Activated CD8-positive, alpha-beta memory T cell treated with anti-CD3 and anti-CD28 coated beads, Interleukin-2, amount 10 ng/mL, durations not matched to agents 7 days and 5 days (primary cell): ENCODE data around the gene UNC13C. TPM values are rescaled to one million over a fixed set of nuclear protein-coding genes. Genes with fewer than 3 reads are reported as not detected.

Experiments used
- ATAC-seq: fragments of 150-1000 bp; cut with Tn5 transposase; one replicate; pipeline ENCODE4 v1.10.0; 2021; ENCODE audit warnings: moderate library complexity
- CTCF ChIA-PET: fragments of 350-600 bp; sonication (Branson Sonifier 250); formaldehyde crosslinking; loops from one replicate; lab custom pipeline; 2021; ENCODE audit warnings: antibody characterized with exemption; lab: Charles Lee
- DNase-seq: peaks from one replicate; pipeline ENCODE4 v3.0.0-alpha.2; 2020
- H3K27ac Mint-ChIP-seq: one replicate; pipeline ENCODE4 v1.8.0; 2021; ENCODE audit warnings: mild to moderate bottlenecking, mixed read lengths
- H3K27me3 Mint-ChIP-seq: one replicate; pipeline ENCODE4 v1.8.0; 2021; ENCODE audit warnings: mixed read lengths
- H3K36me3 Mint-ChIP-seq: one replicate; pipeline ENCODE4 v1.8.0; 2021; ENCODE audit warnings: mild to moderate bottlenecking, mixed read lengths
- H3K4me1 Mint-ChIP-seq: one replicate; pipeline ENCODE4 v1.8.0; 2021; ENCODE audit warnings: mixed read lengths
- H3K4me3 Mint-ChIP-seq: one replicate; pipeline ENCODE4 v1.8.0; 2021; ENCODE audit warnings: mild to moderate bottlenecking, moderate library complexity, mixed read lengths
- H3K9me3 Mint-ChIP-seq: one replicate; pipeline ENCODE4 v1.8.0; 2022; ENCODE audit warnings: low read depth, mixed read lengths
- total RNA-seq, 2 experiments: library from RNA; stranded (reverse); gene quantifications; one replicate each; pipeline ENCODE4 v1.2.3, GENCODE V29; 2021

UNC13C gene
- total RNA-seq, 2 experiments from 2014 or later = not detected

DNA sequence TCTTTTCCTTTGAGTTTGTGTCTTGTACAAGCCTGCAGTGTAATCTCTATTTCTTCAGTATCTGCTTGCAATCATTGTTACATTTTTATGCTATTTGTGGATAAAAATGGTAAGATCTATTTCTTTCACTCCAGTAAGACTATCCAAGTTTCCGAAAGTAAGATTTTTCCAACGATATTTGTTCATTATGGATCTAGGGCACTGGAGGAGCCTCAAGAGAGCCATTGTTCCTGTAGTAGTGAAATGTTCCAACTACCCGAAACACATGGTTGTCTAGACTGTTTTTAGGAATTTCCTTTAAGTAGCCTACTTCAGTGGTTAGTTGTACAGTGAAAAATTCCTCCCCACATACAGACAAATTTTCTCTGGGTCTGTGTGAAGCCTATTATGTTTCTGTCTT lies 621.1 kb downstream of the UNC13C start:
- no peaks in the 10 kb centered on the region for H3K4me1 Mint-ChIP-seq
- CTCF ChIA-PET = interaction anchor here (0.9 kb wide), 1 partner anchor 44 kb away, joined by 3 read pairs; no protein-coding TSS in a partner anchor
- no peak for DNase-seq
- H3K27ac Mint-ChIP-seq = no peak overlapping the region
- H3K36me3 Mint-ChIP-seq = no peaks in the 10 kb centered on the region
- H3K9me3 Mint-ChIP-seq = no peaks in the 10 kb centered on the region
- no peak for ATAC-seq
- H3K27me3 Mint-ChIP-seq = no peaks in the 10 kb centered on the region
- H3K4me3 Mint-ChIP-seq = no peak overlapping the region

DNA sequence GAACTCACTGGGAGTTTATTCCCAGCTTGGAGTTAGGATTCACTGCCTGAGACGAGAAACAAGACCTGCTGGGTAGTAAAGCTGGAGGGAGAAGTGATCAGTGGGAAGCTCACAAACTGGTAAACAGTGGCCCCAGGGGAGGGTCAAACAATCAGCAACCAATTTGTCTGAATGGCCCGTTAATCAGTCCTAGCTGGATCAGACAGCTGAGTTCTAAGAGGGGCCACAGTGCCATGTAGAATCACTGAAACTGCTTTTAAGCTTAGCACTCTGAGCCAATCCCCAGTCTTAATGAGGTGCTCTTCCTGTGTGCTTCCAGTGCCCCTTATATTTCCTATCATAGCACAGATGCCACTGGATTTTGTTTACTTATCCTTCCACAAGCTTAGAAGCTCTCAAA lies 626.8 kb downstream of the UNC13C start:
- Mint-ChIP-seq H3K27me3 (no peaks in the 10 kb centered on the region), H3K4me3 (no peak overlapping the region), H3K27ac (no peak overlapping the region), H3K36me3 (no peaks in the 10 kb centered on the region), H3K9me3 (no peaks in the 10 kb centered on the region), H3K4me1 (no peaks in the 10 kb centered on the region)
- DNase-seq (no peak), ATAC-seq (no peak)
- CTCF ChIA-PET = no interaction called here

DNA sequence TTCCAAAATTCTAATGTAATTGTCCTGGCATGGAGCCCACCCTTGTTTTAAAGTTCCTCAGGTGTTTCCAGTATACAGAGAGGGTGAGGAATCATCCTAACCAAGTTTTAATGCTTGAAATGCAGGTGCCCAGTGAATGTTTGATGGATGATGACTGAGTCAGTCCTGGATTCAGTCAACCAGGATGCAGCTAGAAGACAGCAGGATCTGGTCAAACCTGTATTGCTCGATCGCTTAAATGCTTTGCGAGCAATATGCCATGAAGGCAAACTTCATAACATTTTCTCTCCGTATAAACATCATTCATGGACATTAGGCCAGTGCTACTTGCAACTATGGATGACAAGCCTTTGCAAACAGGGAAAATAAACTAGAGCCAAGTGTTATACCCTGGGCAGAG lies 627.3 kb downstream of the UNC13C start:
- no peak for DNase-seq
- CTCF ChIA-PET = no interaction called here
- no peak for ATAC-seq
- H3K27ac Mint-ChIP-seq = no peak overlapping the region
- no peaks in the 10 kb centered on the region for H3K4me1 Mint-ChIP-seq
- no peak overlapping the region for H3K4me3 Mint-ChIP-seq
- H3K36me3 Mint-ChIP-seq = no peaks in the 10 kb centered on the region
- H3K9me3 Mint-ChIP-seq = no peaks in the 10 kb centered on the region
- H3K27me3 Mint-ChIP-seq = no peaks in the 10 kb centered on the region

DNA sequence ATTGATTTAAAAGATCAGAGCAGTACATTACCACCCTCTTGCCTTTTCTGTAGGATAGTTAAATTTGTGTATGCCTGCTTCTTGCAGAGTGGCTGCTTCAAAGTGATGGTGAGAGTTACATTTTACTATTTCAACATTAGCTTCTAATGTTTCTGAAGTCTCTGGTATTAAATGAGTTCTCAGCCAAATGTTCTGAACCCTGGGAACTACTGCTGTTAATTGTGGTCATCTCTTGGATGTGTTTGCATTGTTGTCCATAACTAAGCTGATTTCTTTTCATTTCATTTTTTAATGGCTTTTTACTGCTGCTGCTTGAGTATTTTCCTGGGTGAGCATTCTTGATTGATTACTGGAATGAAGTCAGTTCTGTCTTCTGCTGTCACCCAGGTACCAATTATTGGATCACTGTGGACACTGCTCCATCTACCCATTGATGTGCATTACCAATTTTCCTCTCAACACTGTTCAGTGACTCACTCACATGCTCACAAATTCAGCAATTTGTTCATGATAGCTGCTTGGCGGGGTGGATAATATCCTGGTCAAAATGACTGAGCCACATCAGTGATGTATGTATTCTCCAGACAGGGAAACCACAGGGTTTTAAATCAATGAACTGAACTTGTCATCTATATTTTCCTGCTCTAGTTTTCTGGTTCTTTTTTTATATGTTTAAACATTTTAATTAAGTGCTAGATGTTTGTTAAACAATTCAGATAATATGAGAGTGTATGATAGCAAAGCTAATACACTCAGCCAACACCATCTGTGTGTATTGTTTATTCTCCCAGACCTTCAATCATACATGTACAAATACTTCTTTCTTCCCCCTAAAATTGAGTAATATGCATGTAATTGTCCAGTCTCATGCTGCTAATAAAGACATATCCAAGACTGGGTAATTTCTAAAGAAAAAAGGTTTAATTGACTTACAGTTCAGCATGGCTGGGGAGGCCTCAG lies 630.9 kb downstream of the UNC13C start:
- Mint-ChIP-seq H3K27ac (no peak overlapping the region), H3K9me3 (no peaks in the 10 kb centered on the region), H3K36me3 (no peaks in the 10 kb centered on the region), H3K27me3 (no peaks in the 10 kb centered on the region), H3K4me1 (no peaks in the 10 kb centered on the region), H3K4me3 (no peak overlapping the region)
- CTCF ChIA-PET = no interaction called here
- ATAC-seq (no peak), DNase-seq (no peak)

DNA sequence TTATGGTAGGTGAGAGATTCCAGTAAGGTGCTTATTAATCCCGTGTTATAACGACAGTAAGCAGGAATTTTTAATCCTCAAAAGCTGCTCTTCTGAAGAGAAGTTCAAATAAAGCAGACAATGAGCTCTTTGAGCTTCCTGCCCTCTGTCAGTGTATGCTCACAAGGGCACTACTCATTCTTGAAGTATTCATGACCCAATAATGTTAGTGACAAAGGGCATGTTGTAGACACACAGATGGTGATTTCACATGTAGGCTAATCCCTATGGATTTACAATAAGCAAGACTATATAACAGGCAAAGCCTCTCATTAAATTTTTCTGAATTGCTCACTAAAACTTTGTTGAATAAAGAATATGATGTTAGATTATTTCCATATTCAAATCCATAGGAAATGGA lies 639.9 kb downstream of the UNC13C start:
- CTCF ChIA-PET = no interaction called here
- DNase-seq (no peak), ATAC-seq (no peak)
- Mint-ChIP-seq H3K27ac (no peak overlapping the region), H3K36me3 (no peaks in the 10 kb centered on the region), H3K27me3 (no peaks in the 10 kb centered on the region), H3K9me3 (no peaks in the 10 kb centered on the region), H3K4me1 (no peaks in the 10 kb centered on the region), H3K4me3 (no peak overlapping the region)

DNA sequence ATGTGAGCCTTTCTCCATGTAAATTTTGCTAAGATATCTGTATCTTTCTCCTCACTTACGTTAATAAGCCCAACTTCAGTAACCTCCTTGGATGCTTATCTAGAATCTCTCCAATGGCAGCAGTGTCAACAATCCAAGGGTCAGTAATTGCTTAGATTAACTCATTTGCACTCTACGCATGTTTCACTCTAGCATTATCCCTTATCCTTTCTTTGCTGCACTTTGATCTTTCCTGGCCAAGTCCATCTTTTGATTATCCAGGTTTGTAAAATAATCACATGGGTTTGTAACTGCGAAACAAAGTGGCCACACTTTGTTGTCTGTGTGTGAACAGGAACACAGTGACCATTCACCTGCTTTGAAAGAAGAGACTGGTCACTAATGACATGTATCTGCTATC lies 640.9 kb downstream of the UNC13C start:
- Mint-ChIP-seq H3K27me3 (no peaks in the 10 kb centered on the region), H3K4me3 (no peak overlapping the region), H3K36me3 (no peaks in the 10 kb centered on the region), H3K27ac (no peak overlapping the region), H3K4me1 (no peaks in the 10 kb centered on the region), H3K9me3 (no peaks in the 10 kb centered on the region)
- CTCF ChIA-PET = no interaction called here
- ATAC-seq (no peak), DNase-seq (no peak)

DNA sequence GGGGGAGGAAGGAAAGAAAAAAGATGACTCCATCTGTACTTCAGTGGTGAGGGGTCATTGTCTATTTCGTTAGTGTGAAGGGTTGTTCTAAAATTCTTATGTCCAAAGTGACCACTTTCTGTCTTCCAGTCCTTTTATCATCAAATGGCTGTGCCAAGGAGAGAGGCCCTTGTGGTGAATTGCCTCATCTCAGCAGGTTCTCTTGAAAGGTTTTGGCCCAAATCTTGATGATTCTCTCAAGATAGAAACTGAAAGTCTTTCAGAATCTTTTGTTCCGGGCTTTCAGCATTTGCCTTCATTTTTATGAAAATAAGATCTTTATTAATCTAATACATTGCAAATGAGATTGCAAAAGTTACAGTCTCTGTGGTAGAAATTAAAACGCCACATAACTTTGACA lies 642.7 kb downstream of the UNC13C start:
- Mint-ChIP-seq H3K4me3 (no peak overlapping the region), H3K36me3 (no peaks in the 10 kb centered on the region), H3K9me3 (no peaks in the 10 kb centered on the region), H3K4me1 (no peaks in the 10 kb centered on the region), H3K27ac (no peak overlapping the region), H3K27me3 (no peaks in the 10 kb centered on the region)
- ATAC-seq (no peak), DNase-seq (no peak)
- CTCF ChIA-PET = no interaction called here

DNA sequence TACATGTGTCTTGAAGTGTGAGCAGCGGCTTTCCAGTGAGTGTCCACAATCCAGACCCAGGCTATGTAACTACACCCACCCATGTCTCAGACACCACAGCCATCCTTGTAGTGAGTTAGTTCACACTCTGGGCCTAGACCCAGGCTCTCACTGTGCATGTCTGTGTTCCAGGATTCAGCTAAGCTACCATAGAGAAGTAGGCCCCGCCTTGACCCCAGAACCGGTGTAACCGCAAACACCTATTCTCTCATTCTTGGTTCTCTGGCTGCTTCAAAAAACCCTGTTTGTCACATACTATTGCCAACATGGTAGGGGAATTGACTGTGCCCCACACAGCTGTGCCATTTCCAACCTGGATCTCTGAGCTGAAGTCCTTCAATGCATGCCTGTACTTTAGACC lies 657.9 kb downstream of the UNC13C start:
- Mint-ChIP-seq H3K9me3 (peaks cover 2% of the 10 kb centered on the region), H3K27me3 (no peaks in the 10 kb centered on the region)
- ATAC-seq = no peak

DNA sequence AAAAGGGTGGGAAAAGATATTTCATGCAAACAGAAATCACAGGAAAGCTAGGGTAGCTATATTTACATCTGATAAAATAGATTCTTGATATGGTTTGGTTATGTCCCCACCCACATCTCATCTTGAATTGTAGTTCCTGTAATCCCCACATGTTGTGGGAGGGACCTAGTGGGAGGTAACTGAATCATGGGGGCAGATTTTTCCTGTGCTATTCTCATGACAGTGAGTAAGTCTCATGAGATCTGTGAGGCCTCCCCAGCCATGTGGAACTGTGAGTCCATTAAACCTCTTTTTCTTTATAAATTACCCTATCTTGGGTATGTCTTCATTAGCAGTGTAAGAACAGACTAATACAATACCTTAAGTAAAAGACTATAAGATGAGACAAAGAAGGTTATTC lies 660.4 kb downstream of the UNC13C start:
- Mint-ChIP-seq H3K4me1 (no peaks in the 10 kb centered on the region), H3K27ac (no peak overlapping the region), H3K4me3 (no peak overlapping the region), H3K36me3 (no peaks in the 10 kb centered on the region), H3K9me3 (peaks cover 4% of the 10 kb centered on the region), H3K27me3 (no peaks in the 10 kb centered on the region)
- ATAC-seq (no peak), DNase-seq (no peak)
- CTCF ChIA-PET = no interaction called here

More for the DNA sequence above, 657.9 kb downstream of the UNC13C start:
- Mint-ChIP-seq H3K4me1 (no peaks in the 10 kb centered on the region), H3K4me3 (no peak overlapping the region), H3K36me3 (no peaks in the 10 kb centered on the region), H3K27ac (no peak overlapping the region)
- CTCF ChIA-PET = no interaction called here
- no peak for DNase-seq

DNA sequence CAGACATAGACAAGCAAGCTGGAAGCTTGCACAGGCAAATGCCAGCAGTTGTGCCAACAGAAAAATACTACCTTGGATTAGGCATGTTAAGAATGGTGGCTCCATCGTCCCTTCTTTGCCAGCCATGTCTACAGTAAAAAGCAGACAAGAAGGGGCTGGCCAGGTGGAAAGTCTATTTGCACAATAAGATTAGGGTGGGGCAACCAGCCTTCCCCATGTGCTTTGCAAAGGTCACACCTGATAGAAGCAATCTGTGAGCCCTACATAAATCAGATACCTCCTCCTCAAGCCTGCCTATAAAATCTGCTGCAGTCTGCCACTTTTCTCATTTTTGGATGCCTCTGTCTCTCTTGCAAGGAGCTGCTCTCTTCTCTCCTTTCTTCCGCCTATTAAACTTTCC lies 662.6 kb downstream of the UNC13C start:
- CTCF ChIA-PET = no interaction called here
- DNase-seq (no peak), ATAC-seq (no peak)
- Mint-ChIP-seq H3K4me1 (no peaks in the 10 kb centered on the region), H3K36me3 (no peaks in the 10 kb centered on the region), H3K27ac (no peak overlapping the region), H3K4me3 (no peak overlapping the region), H3K9me3 (peaks cover 4% of the 10 kb centered on the region), H3K27me3 (no peaks in the 10 kb centered on the region)

DNA sequence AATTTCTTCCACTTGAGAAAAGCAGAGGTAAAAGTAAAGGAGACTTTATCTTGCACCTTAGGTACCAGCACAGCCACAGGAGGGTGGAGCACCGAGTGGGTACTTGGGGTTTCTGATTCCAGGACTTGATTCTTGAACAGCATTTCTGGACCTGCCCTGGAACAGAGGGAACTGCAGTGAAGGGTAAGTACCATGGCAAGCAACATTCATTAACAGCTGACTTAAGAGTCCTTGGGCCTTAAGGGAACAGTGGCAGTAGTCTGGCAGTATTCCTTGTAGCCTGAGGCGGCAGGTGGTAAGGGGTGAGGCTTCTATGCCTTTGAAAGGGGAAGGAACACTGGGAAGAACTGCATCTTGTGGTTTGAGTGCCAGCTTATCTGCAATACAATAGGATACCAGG lies 666.6 kb downstream of the UNC13C start:
- H3K4me3 Mint-ChIP-seq = no peak overlapping the region
- no peak for ATAC-seq
- no peaks in the 10 kb centered on the region for H3K4me1 Mint-ChIP-seq
- no peak for DNase-seq
- peaks cover 7% of the 10 kb centered on the region for H3K9me3 Mint-ChIP-seq
- no peaks in the 10 kb centered on the region for H3K36me3 Mint-ChIP-seq
- CTCF ChIA-PET = no interaction called here
- H3K27ac Mint-ChIP-seq = no peak overlapping the region
- H3K27me3 Mint-ChIP-seq = no peaks in the 10 kb centered on the region

DNA sequence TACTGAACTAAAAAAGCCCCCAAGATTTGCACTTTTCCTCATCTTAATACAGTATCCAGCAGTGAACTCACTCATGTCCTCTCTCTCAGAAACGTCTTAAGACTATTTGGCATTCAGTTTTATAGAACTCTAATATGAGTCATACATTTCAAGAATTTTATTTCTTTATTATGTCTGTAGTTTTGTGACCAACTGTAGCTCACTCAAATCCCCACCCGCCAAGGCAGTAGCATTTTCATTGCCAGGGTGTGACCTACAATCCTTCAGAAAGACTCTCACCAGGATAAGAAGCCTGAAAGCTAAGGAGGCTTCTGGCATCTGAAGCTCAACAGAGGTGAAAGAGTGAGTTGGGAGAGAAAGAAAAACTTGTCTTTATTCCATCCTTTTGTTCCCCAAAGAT lies 681.4 kb downstream of the UNC13C start:
- CTCF ChIA-PET = no interaction called here
- ATAC-seq (no peak), DNase-seq (no peak)
- Mint-ChIP-seq H3K4me1 (no peaks in the 10 kb centered on the region), H3K36me3 (no peaks in the 10 kb centered on the region), H3K27ac (no peak overlapping the region), H3K9me3 (no peaks in the 10 kb centered on the region), H3K27me3 (no peaks in the 10 kb centered on the region), H3K4me3 (no peak overlapping the region)

DNA sequence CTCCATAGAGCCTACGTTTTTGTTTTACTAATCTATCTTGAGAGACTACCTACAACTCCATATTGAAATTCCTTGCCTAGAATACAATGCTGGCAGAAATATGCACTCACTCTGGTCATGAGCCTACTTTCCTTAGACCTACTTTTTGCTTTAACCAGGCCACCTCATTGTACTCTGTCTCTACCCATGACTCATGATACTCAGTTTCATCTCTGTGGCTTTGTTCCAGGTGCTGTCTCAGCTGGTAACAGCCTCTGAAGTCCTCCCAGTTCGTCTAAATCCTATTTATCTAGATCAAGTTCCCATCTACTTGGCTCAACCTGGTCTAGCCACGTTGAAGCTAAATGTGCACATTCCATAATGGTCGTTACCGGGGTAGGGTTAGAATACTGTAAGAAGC lies 682.1 kb downstream of the UNC13C start:
- ATAC-seq = no peak
- no peaks in the 10 kb centered on the region for H3K4me1 Mint-ChIP-seq
- H3K27me3 Mint-ChIP-seq = no peaks in the 10 kb centered on the region
- CTCF ChIA-PET = no interaction called here
- no peak for DNase-seq
- H3K27ac Mint-ChIP-seq = no peak overlapping the region
- no peaks in the 10 kb centered on the region for H3K9me3 Mint-ChIP-seq
- H3K4me3 Mint-ChIP-seq = no peak overlapping the region
- no peaks in the 10 kb centered on the region for H3K36me3 Mint-ChIP-seq

DNA sequence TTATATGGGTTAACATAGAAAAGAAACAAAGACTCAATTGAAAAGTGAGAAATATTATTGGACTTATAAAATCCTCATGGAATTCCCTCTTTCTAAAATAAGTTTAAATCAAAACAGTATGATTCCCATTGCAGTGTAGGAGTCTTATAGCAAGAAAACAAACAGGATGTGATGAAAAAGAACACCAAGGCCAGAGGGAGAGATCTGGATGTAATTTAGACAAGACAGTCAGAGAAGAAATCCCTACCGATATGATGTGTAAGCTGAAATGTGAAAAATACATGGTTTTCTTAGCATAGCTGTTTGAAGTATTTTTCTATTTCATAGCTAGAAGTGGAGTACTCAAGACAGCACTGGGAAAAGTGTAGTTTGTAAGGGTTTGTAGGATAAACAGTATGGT lies 697.0 kb downstream of the UNC13C start:
- Mint-ChIP-seq H3K36me3 (no peaks in the 10 kb centered on the region), H3K4me1 (no peaks in the 10 kb centered on the region), H3K9me3 (peaks cover 5% of the 10 kb centered on the region), H3K27ac (no peak overlapping the region), H3K4me3 (no peak overlapping the region), H3K27me3 (no peaks in the 10 kb centered on the region)
- ATAC-seq (no peak), DNase-seq (no peak)
- CTCF ChIA-PET = no interaction called here
